HCT116 (cell line): Measurements from ENCODE around the gene L1CAM. TPM values are rescaled to one million over a fixed set of nuclear protein-coding genes. Genes with fewer than 3 reads are reported as not detected.

Experiments
- ATAC-seq: fragments of 200-7000 bp; cut with Tn5 transposase; 2 replicates; pipeline ENCODE4 v1.9.1; 2020; ENCODE audit warnings: mild to moderate bottlenecking, moderate library complexity
- BruUV-seq: library from RNA; stranded (reverse); fragments of 400-500 nt; replicated peaks from 2 replicates; lab custom pipeline; 2021; lab: Mats Ljungman, UMichigan
- CTCF ChIA-PET: fragments of 300-600 bp; sonication (Branson Sonifier 250); formaldehyde crosslinking; loops from one replicate; lab custom pipeline; 2021; ENCODE audit warnings: antibody characterized with exemption; lab: Charles Lee
- POLR2A ChIA-PET: fragments of 300-600, 350-600 bp; sonication (Branson Sonifier 250); formaldehyde crosslinking; loops from one replicate; lab custom pipeline; 2021; ENCODE audit warnings: antibody characterized with exemption; lab: Charles Lee
- RAD21 ChIA-PET, 2 experiments: fragments of 300-600 bp; sonication (Branson Sonifier 250); formaldehyde crosslinking; loops; one replicate each; lab custom pipeline; 2023; ENCODE audit warnings: low total read pairs in 2 of 2; ENCODE audit not compliant: uncharacterized antibody in 2 of 2, unreplicated experiment in 2 of 2, low non-redundant PET in 1 of 2; lab: Charles Lee
- DNase-seq: peaks from one replicate; pipeline ENCODE4 v3.0.0-alpha.2; 2010; ENCODE audit warnings: low read depth, low spot score
- H2AFZ ChIP-seq: fragments of 200-600 bp; shearing (Covaris generic), sonication (generic); 2 replicates; pipeline ENCODE4 v1.6.1; 2017; ENCODE audit warnings: low read depth, mixed run types, mixed read lengths, antibody characterized with exemption, low read length; ENCODE audit not compliant: poor library complexity, severe bottlenecking
- H3K27ac ChIP-seq: 2 replicates; pipeline ENCODE4 v1.5.1; 2012; ENCODE audit warnings: low read depth, low read length
- H3K27me3 ChIP-seq: fragments of 200-600 bp; sonication (generic); 2 replicates; pipeline ENCODE4 v1.6.1; 2016; ENCODE audit warnings: mixed run types, low read length, mixed read lengths; ENCODE audit not compliant: insufficient read depth
- H3K36me3 ChIP-seq, 2 experiments: fragments of 200-500 bp in 1 of 2; fragments of 200-600 bp in 1 of 2; sonication (Bioruptor generic) in 1 of 2; sonication (generic) in 1 of 2; 2 replicates each; pipeline versions ENCODE4 v1.5.1 to v1.6.1; 2014 to 2016; ENCODE audit warnings: low read length in 2 of 2, inconsistent platforms in 1 of 2, mixed read lengths in 1 of 2, mixed run types in 1 of 2; ENCODE audit not compliant: insufficient read depth in 2 of 2, control insufficient read depth in 1 of 2
- H3K4me1 ChIP-seq, 2 experiments: fragments of 200-600 bp in 1 of 2; sonication (generic) in 1 of 2; 2 replicates each; pipeline versions ENCODE4 v1.5.1 to v1.6.1; 2012 to 2017; ENCODE audit warnings: low read length in 2 of 2, inconsistent platforms in 1 of 2, mild to moderate bottlenecking in 1 of 2, mixed read lengths in 1 of 2, mixed run types in 1 of 2, moderate library complexity in 1 of 2; ENCODE audit not compliant: insufficient read depth in 2 of 2, control insufficient read depth in 1 of 2
- H3K4me2 ChIP-seq: fragments of 200-600 bp; sonication (generic); 2 replicates; pipeline ENCODE4 v1.6.1; 2017; ENCODE audit warnings: mixed run types, low read length, mixed read lengths
- H3K4me3 ChIP-seq, 2 experiments: fragments of 200-600 bp in 1 of 2; sonication (generic) in 1 of 2; replicated peaks in 1 of 2; 2 replicates each; pipeline ENCODE4 v1.5.1; 2011 to 2016; ENCODE audit warnings: low read length in 2 of 2, control low read depth in 1 of 2, low read depth in 1 of 2, mild to moderate bottlenecking in 1 of 2, mixed read lengths in 1 of 2, mixed run types in 1 of 2
- H3K79me2 ChIP-seq: fragments of 200-600 bp; sonication (generic); 2 replicates; pipeline ENCODE4 v1.6.1; 2017; ENCODE audit warnings: mild to moderate bottlenecking, mixed run types, low read length, moderate library complexity, mixed read lengths; ENCODE audit not compliant: insufficient read depth
- H3K9ac ChIP-seq: fragments of 200-600 bp; sonication (generic); 2 replicates; pipeline ENCODE4 v1.6.1; 2016; ENCODE audit warnings: low read length, mixed read lengths
- H3K9me2 ChIP-seq: fragments of 200-600 bp; sonication (generic), shearing (Covaris generic); 2 replicates; pipeline ENCODE4 v1.6.1; 2017; ENCODE audit warnings: mixed run types, mild to moderate bottlenecking, moderate library complexity; ENCODE audit not compliant: insufficient read depth
- H3K9me3 ChIP-seq, 2 experiments: fragments of 200-500 bp in 1 of 2; fragments of 200-600 bp in 1 of 2; sonication (Bioruptor generic) in 1 of 2; sonication (generic) in 1 of 2; 2 replicates each; pipeline ENCODE4 v1.6.1; 2014 to 2017; ENCODE audit warnings: low read length in 2 of 2, mixed read lengths in 2 of 2, inconsistent platforms in 1 of 2, low read depth in 1 of 2, mild to moderate bottlenecking in 1 of 2, mixed run types in 1 of 2, moderate library complexity in 1 of 2; ENCODE audit not compliant: control insufficient read depth in 1 of 2, insufficient read depth in 1 of 2
- H4K20me1 ChIP-seq: fragments of 200-600 bp; sonication (generic), shearing (Covaris generic); 2 replicates; pipeline ENCODE4 v1.6.1; 2017; ENCODE audit warnings: mixed run types, mild to moderate bottlenecking, moderate library complexity; ENCODE audit not compliant: insufficient read depth
- ATF3 ChIP-seq: IDR thresholded peaks from 2 replicates; pipeline ENCODE4 v1.6.1; 2012
- CBX3 ChIP-seq: IDR thresholded peaks from 2 replicates; pipeline ENCODE4 v1.6.1; 2012; ENCODE audit warnings: low read depth
- CEBPB ChIP-seq: IDR thresholded peaks from 2 replicates; pipeline ENCODE4 v1.6.1; 2012; ENCODE audit warnings: low read depth
- ELF1 ChIP-seq: IDR thresholded peaks from 2 replicates; pipeline ENCODE4 v1.6.1; 2012; ENCODE audit warnings: low read depth, borderline replicate concordance
- EZH2 ChIP-seq: fragments of 200-600 bp; sonication (generic); IDR thresholded peaks from 2 replicates; pipeline ENCODE4 v1.6.1; 2017; ENCODE audit warnings: antibody characterized with exemption, mixed run types
- MAX ChIP-seq: IDR thresholded peaks from 2 replicates; pipeline ENCODE4 v1.6.1; 2012
- POLR2AphosphoS5 ChIP-seq: IDR thresholded peaks from 2 replicates; pipeline ENCODE4 v1.6.1; 2011; ENCODE audit warnings: mild to moderate bottlenecking, low read depth, low read length, moderate library complexity
- RAD21 ChIP-seq: IDR thresholded peaks from 2 replicates; pipeline ENCODE4 v1.6.1; 2012; ENCODE audit warnings: low read depth, mild to moderate bottlenecking
- SP1 ChIP-seq: IDR thresholded peaks from 2 replicates; pipeline ENCODE4 v1.6.1; 2012; ENCODE audit warnings: low read depth
- SRF ChIP-seq: IDR thresholded peaks from 2 replicates; pipeline ENCODE4 v1.6.1; 2012; ENCODE audit warnings: low read depth
- YY1 ChIP-seq: IDR thresholded peaks from 2 replicates; pipeline ENCODE4 v1.6.1; 2011; ENCODE audit warnings: low read length, low read depth, moderate library complexity, mild to moderate bottlenecking; ENCODE audit not compliant: insufficient replicate concordance; ENCODE audit errors: extremely low read depth
- ZFX ChIP-seq: fragments of 450-650 bp; IDR thresholded peaks from 2 replicates; pipeline ENCODE4 v1.6.1; 2017
- ZNF274 ChIP-seq: fragments of 200-500 bp; sonication (Bioruptor generic); IDR thresholded peaks from 2 replicates; pipeline ENCODE4 v1.6.1; 2014; ENCODE audit warnings: mild to moderate bottlenecking, low read depth, low read length, inconsistent platforms
- intact Hi-C: fragments of 100-400 bp; cut with micrococcal nuclease; formaldehyde crosslinking; loops from 2 replicates; pipeline ENCODE4 v1.10.0; 2022
- total RNA-seq: library from RNA; stranded (reverse); gene quantifications from one replicate; pipeline ENCODE4 v1.2.1, GENCODE V29; 2021; ENCODE audit not compliant: unreplicated experiment
- TF ChIP-seq, protein P1 (sequence below): IDR thresholded peaks from 2 replicates; pipeline ENCODE4 v1.6.1; 2011; ENCODE audit warnings: mild to moderate bottlenecking, low read length, moderate library complexity; ENCODE audit not compliant: insufficient replicate concordance; ENCODE audit errors: extremely low read depth
- TF ChIP-seq, protein P2 (sequence below): IDR thresholded peaks from 2 replicates; pipeline ENCODE4 v1.6.1; 2012; ENCODE audit warnings: low read depth
- TF ChIP-seq, protein P3 (sequence below), 3 experiments: fragments of 200-600 bp in 1 of 3; sonication (generic) in 1 of 3; IDR thresholded peaks in 2 of 3; conservative IDR thresholded peaks in 1 of 3; 2 replicates each; pipeline ENCODE4 v1.5.1; 2012 to 2017; ENCODE audit warnings: low read depth in 2 of 3, low read length in 2 of 3, antibody characterized with exemption in 1 of 3, borderline replicate concordance in 1 of 3, control low read depth in 1 of 3, mild to moderate bottlenecking in 1 of 3, mixed read lengths in 1 of 3, mixed run types in 1 of 3, moderate library complexity in 1 of 3; ENCODE audit not compliant: insufficient read depth in 1 of 3

Gene L1CAM
- total RNA-seq, 1 experiment from 2014 or later = 14.8 TPM

GRCh38 chrX:153935326-153935851, 49.4 kb upstream of the L1CAM start:
- no peaks in the 10 kb centered on the region for H3K27me3 ChIP-seq
- intact Hi-C loops = no loop called here
- H3K79me2 ChIP-seq = peaks cover 30% of the 10 kb centered on the region
- no peaks in the 10 kb centered on the region for H3K9me3 ChIP-seq
- TF ChIP-seq ATF3 = no peak
- TF ChIP-seq ZNF274 = no peak
- TF ChIP-seq POLR2AphosphoS5 = no peak
- no peak for TF ChIP-seq ELF1
- TF ChIP-seq ZFX = no peak
- TF ChIP-seq CBX3 = no peak
- TF ChIP-seq SP1 = no peak
- no peak for TF ChIP-seq SRF
- no peak for TF ChIP-seq CEBPB
- TF ChIP-seq EZH2 = no peak
- no peak for TF ChIP-seq MAX
- TF ChIP-seq, protein P1, sequence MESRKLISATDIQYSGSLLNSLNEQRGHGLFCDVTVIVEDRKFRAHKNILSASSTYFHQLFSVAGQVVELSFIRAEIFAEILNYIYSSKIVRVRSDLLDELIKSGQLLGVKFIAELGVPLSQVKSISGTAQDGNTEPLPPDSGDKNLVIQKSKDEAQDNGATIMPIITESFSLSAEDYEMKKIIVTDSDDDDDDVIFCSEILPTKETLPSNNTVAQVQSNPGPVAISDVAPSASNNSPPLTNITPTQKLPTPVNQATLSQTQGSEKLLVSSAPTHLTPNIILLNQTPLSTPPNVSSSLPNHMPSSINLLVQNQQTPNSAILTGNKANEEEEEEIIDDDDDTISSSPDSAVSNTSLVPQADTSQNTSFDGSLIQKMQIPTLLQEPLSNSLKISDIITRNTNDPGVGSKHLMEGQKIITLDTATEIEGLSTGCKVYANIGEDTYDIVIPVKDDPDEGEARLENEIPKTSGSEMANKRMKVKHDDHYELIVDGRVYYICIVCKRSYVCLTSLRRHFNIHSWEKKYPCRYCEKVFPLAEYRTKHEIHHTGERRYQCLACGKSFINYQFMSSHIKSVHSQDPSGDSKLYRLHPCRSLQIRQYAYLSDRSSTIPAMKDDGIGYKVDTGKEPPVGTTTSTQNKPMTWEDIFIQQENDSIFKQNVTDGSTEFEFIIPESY = no peak
- no peak for TF ChIP-seq RAD21
- TF ChIP-seq, protein P2, sequence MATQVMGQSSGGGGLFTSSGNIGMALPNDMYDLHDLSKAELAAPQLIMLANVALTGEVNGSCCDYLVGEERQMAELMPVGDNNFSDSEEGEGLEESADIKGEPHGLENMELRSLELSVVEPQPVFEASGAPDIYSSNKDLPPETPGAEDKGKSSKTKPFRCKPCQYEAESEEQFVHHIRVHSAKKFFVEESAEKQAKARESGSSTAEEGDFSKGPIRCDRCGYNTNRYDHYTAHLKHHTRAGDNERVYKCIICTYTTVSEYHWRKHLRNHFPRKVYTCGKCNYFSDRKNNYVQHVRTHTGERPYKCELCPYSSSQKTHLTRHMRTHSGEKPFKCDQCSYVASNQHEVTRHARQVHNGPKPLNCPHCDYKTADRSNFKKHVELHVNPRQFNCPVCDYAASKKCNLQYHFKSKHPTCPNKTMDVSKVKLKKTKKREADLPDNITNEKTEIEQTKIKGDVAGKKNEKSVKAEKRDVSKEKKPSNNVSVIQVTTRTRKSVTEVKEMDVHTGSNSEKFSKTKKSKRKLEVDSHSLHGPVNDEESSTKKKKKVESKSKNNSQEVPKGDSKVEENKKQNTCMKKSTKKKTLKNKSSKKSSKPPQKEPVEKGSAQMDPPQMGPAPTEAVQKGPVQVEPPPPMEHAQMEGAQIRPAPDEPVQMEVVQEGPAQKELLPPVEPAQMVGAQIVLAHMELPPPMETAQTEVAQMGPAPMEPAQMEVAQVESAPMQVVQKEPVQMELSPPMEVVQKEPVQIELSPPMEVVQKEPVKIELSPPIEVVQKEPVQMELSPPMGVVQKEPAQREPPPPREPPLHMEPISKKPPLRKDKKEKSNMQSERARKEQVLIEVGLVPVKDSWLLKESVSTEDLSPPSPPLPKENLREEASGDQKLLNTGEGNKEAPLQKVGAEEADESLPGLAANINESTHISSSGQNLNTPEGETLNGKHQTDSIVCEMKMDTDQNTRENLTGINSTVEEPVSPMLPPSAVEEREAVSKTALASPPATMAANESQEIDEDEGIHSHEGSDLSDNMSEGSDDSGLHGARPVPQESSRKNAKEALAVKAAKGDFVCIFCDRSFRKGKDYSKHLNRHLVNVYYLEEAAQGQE = no peak
- TF ChIP-seq, protein P3, sequence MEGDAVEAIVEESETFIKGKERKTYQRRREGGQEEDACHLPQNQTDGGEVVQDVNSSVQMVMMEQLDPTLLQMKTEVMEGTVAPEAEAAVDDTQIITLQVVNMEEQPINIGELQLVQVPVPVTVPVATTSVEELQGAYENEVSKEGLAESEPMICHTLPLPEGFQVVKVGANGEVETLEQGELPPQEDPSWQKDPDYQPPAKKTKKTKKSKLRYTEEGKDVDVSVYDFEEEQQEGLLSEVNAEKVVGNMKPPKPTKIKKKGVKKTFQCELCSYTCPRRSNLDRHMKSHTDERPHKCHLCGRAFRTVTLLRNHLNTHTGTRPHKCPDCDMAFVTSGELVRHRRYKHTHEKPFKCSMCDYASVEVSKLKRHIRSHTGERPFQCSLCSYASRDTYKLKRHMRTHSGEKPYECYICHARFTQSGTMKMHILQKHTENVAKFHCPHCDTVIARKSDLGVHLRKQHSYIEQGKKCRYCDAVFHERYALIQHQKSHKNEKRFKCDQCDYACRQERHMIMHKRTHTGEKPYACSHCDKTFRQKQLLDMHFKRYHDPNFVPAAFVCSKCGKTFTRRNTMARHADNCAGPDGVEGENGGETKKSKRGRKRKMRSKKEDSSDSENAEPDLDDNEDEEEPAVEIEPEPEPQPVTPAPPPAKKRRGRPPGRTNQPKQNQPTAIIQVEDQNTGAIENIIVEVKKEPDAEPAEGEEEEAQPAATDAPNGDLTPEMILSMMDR (IDR thresholded peaks at IDR 0.05 in 2 of 3, conservative IDR thresholded peaks at IDR 0.05 in 1 of 3; ENCODE audit: borderline replicate concordance in 1 of 3, insufficient read depth in 1 of 3, low read depth in 2 of 3, low read length in 2 of 3) = no peak
- TF ChIP-seq YY1 = no peak
- RAD21 ChIA-PET = no interaction called here
- DNase-seq = no peak
- peak overlapping the region; percentile 36 to 54 for H3K4me3 ChIP-seq
- H3K9ac ChIP-seq = peak overlapping the region; percentile 65
- peak overlapping the region; percentile 48 for H3K27ac ChIP-seq
- H3K4me1 ChIP-seq = peaks cover 3 to 12% of the 10 kb centered on the region in 2 experiments; a peak in 1 of 4 replicates
- no TSS peak for BruUV-seq
- H2AFZ ChIP-seq = no peak overlapping the region
- peak; percentile 28 for ATAC-seq
- no peaks in the 10 kb centered on the region for H3K9me2 ChIP-seq
- H3K4me2 ChIP-seq = peak overlapping the region; percentile 80
- CTCF ChIA-PET = interaction anchor here (1.0 to 1.7 kb wide), 2 partner anchors 11 to 12 kb away, joined by 6 read pairs; no protein-coding TSS in a partner anchor
- H3K36me3 ChIP-seq = peaks cover 0 to 5% of the 10 kb centered on the region in 2 experiments; a peak in 2 of 4 replicates
- H4K20me1 ChIP-seq = no peaks in the 10 kb centered on the region
- POLR2A ChIA-PET = interaction anchor here (0.7 to 0.8 kb wide), 2 partner anchors 10 to 12 kb away, joined by 3 read pairs; no protein-coding TSS in a partner anchor
